GM21390 (cell line): ENCODE results near the gene CD300C.
"Not testable (repeated sequence)": the region's sequence is repeated elsewhere in the genome, so short reads cannot be mapped to it uniquely, and the experiment has no call there.

Experiments
- ATAC-seq: cut with Tn5 transposase; IDR thresholded peaks from one replicate; pipeline ENCODE4 v1.9.1; 2021; ENCODE audit not compliant: unreplicated experiment

Gene CD300C

DNA sequence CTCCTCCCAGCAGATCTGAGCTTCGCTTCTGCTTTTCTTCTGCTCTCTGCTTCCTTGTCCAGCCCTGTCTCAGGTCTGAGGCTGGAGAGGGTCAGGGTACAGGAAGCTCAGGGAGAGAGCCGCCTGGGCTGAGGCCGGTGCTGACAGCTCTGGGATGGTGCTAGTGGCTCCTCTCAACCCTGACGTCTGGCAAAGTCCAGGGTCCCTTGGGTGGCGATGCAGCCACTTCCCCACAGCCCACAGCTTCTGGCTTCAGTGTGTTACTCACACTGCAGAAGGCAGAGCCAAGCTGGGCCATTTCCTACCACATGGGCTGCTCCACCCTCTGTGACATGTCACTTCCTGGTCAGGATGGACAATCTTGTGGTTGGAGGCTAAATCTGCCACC is at the start of gene CD300C:
CD300C (minus strand) TSS at position 273 of the 388 bp plus-strand sequence. CDS start 333 bp downstream, outside the sequence.
- no peak for ATAC-seq

DNA sequence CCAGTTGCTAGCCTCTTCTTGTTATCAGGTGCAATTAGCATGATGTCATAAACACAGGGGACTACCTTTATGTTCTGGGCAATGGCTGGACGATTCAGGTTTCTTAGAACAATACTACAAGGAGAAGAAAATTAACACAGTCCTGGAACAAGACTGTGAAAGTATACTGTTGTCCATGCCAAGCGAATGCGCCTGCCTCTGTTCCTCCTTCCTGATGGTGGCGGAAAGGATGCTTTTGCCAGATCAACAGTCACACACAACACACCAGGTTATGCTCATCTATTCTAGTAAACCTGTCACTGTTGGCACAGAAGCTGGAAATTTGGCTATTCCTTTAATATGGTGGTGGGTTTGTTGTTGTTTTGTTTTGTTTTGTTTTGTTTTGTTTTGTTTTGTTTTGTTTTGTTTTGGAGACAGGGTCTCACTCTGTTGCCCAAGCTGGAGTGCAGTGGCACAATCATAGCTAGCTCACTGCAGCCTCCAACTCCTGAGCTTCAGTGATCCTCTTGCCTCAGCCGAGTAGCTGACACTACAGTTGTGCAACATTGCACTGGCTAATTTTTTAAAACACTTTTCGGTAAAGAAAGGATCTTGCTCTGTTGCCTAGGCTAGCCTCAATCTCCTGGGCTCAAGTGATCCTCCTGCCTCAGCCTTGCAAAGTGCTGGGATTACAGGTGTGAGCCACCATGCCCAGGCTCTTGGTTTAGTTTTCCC is 49.3 kb upstream of the CD300C start:
- no peak for ATAC-seq

DNA sequence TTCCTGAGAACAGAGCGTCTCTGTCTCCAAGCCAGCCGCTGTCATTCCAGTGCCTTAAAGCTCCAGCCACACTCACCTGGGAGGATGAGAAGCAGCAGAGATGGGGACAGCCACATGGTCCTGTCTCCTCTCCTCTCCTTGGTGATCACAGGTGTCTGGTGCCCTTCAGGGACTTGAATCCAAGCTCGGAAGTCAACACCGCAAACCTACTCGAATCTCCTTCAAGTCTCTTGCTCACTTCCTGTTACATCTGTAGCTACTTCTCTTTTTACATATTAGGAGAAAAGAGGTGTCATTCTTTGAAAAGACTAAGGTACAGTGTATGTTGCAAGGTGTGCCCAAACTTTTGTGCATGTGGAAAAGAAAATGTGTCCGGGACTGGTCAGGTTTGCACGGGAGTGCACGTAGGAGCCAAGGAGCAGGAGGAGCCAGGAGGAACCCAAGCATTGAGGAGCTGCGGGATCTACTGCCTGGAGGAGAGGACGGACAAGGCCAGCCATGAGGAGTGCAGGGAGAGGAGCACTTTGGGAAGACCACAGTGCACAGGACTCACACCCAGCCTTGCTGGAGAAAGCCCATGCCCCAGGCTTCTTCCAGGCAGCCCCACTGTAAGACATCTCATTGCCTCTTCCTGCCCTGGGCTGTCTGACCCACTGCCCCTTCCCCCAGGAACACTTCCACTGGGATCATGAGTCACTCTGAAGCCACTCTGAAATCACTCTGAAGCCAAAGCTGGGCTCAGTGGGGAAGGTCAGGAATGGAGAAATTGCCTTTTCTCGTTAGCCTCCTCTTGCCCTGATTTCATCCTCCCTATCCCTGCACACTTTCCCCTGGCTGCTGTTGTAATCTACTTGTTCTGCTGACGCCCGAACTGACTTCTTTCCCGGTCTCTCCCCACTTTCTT is 46.4 kb upstream of the CD300C start, which contains the start of gene CD300LD:
CD300LD (minus strand) TSS at position 197 of the 904 bp plus-strand sequence; CDS start at position 116, 81 bp downstream.
- ATAC-seq: no peak

DNA sequence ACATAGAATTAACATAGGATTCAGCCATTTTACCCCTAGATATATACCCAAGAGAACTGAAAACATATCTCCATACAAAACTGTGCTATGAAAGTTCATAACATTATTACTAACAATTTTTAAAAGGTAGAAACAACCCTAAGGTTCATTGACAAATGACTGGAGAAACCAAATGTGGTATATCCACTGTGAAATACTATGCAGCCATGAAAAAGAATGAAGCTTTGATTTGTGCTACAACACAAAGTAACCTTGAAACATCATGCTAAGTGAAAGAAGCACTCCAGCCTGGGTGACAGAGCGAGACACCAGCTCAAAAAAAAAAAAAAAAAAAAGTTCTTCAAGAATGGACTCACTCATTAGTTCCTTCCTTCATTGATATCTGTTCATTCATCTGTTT is 45.6 kb upstream of the CD300C start:
- no peak for ATAC-seq

DNA sequence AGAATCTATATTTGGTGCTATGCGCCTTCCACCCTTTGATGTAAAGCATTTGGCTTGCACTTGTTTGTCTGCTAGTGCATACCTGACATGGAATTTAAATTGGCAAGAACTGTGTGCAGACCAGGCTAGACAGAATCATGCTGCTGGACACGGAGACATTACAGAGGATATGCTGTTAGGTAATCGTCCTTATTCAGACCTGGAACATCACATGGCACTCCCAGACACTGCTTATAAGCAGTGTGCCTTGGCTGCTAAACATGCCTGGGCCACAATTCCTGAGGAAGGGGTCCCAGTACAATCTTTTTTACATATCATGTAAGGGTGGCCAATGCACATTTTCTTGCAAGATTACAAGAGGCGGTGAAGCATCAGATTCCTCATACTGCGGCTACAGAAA is 39.8 kb upstream of the CD300C start:
- ATAC-seq: no peak

DNA sequence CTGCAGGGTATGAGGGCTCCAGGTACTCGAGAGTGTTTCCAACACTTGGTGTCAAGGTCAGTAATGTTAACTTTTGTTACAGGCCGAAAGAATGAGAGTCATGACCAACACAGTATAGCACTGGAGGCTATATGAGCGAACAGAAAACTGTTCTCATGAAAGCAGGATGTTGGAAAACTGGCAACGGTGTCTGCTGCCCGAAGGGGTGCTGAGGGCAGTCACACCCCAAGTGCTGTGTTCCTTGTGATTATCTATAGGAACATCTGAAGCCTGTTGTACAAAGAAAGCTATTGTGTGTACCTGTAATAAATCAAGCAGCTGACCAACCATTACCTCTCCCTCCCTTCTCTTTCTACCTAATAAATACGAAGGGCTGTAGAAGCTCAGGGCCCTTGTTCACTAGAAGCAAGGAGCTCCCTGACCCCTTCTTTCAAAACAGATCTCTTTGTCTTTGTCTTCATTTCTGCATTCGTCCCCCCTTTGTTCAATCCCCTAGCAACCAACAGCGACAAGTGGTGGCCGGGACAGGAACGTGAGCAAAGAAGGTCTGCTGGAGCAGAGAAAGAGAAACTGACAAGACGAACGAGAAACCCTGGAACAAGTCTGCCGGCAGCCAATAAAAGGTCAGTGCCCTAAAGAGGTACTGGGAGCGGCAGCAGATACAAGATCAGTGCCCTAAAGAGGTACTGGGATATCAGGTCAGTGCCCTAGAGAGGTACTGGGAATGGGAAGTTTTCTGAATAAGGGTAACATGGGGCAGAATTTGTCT is 38.6 kb upstream of the CD300C start:
- no peak for ATAC-seq

DNA sequence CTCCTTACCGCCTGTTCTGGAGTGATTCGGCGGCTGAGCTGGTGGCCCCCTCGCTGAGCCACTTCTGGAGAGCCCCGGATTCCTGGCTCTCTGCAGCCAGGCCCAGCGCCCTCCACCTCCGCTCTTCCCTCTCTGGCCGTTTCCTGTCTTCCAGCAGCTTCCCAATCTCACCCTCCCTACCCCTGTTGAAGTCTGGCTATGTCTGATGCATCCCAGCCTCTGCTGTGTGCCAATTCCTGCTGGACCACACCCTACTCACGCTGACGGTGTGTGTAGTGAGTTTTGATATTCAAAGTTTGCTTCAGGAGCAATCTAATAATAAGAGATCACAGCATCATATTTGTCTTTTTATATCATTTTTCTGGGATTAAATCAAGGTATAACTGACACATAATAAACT is 36.7 kb upstream of the CD300C start:
- no peak for ATAC-seq

DNA sequence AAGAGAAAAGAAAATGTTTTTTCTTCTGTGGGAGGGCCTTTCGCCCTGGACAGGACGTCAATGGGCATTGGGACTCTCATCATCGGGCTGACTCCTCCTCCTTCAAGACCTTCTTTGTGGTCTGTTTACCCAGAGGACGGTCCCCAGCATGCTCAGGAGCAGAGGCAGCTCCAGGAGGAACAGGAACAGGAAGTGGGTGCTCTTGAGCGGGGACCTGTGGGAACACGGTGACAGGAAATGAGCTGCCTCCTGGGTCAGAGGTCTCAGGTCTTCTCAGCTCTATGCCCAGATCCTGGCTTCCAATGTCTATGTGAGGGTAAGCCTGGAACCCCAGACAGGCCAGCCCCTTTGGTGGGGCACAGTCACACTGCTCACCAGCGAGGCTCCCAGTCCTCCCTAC is 34.0 kb upstream of the CD300C start:
- no peak for ATAC-seq

DNA sequence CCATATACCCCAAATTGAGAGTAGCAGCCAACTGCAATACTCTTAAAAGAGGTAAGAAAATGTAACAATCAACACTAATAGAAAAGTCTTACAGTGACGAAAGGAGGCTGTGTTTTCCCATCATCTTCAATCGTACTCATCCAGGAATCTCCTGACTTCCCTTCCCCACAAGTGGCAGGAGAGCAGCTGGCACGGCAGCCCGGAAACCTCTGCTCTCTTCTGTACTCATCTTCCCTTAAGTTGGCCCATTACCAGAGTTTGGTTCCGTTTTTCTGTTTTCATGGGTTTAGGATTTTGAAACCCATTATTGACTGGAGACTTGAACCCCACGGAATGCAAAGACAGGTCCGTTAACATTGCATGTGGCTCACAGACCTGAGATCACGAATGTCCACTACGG is 33.1 kb upstream of the CD300C start:
- ATAC-seq: no peak

DNA sequence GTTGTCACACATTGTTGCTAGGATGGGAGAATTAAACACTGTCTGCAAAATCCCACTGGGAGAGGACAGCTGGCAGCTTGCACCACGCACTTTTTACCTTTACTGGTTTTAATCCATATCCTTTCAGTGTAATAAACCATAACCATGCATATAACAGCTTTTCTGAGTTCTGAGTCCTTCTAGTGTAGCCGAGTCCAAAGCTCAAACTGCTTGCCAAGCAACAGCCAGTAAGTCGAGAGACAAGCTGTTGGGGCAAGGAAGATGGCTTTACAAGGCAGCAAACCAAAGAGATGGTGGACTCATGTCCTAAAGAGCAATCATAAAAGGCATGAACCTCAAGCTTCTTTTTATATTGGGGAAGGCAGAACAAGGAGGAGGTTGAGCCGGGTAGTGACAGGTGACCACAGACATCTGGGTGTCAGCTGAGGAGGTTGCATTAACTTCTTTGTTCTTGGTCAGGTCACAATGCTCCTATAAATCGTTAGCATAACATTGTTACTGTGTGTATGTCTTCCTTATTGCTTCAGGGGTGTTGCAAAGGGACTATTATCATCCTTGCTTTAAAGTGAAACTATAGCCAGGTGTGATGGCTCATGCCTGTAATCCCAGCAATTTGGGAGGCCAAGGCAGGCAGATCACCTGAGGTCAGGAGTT is 28.7 kb upstream of the CD300C start:
- no peak for ATAC-seq

DNA sequence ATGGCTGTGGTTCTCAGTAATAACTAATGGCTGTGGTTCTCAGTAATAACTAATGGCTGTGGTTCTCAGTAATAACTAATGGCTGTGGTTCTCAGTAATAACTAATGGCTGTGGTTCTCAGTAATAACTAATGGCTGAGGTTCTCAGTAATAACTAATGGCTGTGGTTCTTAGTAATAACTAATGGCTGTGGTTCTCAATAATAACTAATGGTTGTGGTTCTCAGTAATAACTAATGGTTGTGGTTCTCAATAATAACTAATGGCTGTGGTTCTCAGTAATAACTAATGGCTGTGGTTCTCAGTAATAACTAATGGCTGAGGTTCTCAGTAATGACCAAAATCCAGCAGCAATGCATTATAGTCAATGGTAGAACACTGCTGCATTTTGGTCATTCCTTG is 27.7 kb upstream of the CD300C start:
- ATAC-seq: not testable (repeated sequence)

DNA sequence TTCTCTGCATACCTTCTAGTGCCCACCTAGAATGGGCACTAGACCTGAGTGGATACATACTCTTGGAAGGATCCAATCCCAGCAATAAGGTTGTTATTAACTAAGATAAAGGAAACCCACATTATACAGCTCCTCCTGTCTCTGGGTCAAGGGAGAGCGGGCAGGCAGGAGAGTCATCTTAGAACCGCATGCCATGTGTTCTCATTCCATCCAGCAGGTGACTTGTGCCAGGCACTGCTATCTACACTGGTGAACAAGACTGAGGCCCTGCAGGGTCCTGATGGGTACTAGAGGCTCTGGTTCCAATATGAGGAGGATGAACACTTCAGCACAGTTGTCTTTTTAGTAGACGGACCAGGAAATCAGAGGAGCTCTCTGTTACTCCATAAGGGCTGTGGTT is 27.3 kb upstream of the CD300C start:
- ATAC-seq: no peak

DNA sequence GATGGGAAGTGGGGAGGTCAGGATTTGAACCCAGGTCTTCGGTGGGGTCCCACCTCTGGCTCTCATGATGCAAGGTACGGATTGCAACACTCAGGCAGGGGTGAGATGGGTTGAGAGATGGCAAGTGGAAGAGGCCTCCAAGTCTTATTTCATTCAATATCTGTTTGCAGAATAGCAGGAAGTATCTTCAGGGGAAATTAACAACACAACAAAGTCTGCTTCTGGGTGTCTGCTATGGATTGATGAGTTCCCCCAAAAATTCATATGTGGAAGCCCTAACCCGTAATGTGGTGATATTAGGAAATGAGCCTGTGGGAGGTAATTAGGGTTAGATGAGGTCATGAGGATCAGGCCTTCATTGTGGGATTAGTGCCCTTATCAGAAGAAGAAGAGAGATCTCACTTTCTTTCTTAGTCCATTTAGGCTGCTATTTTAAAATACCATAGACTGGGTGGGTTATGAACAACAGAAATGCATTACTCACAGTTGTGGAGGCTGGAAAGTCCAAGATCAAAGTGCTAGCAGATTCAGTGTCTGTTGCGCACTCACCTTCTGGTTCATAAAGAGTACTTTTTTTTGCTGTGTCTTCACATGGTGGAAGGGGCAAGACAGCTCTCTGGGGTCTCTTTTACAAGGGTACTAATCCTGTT is 25.8 kb upstream of the CD300C start:
- no peak for ATAC-seq

DNA sequence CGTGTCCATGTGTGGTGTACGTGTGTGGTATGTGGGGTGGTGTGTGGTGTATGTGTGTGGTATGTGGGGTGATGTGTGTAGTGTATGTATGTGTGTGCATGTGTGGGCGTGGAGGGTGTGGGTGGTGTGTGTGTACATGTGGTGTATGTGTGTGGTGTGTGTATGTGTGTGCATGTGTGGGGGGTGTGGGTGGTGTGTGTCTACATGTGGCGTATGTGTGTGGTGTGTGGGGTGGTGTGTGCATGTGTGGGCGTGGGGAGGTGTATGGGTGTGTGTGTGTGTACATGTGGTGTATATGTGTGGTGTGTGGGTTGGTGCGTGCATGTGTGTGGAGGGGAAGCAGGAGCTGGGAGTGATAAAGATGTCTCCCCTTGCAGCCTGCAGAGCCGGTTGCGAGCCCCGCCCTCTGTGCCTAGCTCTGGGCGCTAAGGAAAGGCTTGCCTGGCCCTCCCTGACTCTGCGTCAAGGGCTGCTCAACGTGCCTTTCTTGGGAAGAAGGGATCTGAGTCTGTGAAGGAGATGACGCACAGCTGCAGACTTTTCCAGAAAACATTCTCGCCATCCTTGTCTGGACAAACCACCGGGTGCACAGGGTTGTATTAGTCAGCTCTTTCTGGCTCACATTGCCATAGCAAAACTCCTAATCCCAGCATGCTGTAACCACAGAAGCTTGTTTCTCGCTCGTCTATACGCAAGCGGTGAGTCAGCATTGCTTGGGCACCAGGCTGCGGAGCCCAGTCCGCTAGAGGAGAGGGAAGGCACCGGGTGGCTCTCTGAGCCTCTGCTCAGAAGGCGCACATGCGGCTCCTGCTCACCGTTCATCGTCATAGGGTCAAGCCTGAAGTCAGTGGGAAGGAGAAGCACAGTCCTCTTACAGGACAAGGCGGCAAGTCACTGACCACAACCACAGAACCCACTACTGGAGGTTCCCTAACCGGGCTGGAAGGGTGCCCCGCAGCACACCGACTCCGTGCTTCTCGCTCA is 23.4 kb upstream of the CD300C start:
- no peak for ATAC-seq

DNA sequence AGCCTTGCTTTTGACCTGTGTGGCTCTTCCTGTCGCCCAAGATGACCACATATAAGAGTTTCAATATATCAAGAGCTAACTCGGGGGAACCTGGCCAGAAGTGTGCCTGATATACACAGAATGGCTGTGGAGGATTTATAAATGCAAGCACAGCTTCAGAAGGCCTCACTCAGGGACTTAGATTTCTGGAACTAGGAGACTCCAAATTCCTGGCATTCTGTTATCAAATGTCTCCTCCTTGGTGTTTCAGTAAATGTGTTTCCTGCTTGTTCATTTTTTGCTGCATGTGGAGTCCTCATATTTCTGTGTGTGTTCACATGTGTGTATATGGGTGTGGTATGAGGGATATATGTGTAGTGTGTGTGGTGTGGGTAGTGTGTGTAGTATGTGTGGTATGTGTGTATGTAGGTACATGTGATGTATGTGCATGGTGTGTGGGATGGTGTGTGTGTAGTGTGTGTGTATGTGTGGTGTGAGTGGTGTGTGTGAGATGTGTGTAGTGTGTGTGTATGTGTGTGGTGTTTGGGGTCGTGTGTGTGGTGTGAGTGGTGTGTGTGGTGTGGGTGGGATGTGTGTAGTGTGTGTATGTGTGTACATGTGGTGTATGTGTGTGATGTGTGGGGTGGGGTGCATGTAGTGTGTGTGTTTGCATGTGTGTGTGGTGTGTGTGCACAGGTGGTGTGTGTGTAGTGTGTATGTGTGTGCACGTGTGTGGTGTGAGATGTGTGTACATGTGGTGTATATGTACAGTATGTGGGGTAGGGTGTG is 22.4 kb upstream of the CD300C start:
- no peak for ATAC-seq

DNA sequence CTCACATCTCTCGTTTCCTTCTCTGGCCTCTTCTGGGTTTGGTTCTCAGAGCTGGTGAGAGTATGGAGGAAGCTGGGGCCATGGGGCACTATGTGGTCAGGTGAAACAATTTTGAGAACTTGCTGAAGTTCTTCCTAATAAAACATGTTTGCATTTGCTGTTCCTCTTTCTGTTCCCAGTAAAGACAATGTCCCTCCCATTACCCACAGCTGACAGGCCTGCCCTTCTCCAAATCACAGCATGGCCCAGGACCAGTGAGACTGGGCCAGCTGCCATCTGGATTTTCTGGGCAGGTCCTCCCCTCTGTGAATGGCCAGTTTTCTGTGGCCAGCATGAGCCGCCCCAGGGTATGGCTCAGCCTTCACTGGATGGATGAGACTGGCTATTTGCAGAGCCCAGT is 21.5 kb upstream of the CD300C start, which contains the start of gene CD300H:
CD300H (minus strand) TSS at position 113 of the 400 bp plus-strand sequence.
- no peak for ATAC-seq

DNA sequence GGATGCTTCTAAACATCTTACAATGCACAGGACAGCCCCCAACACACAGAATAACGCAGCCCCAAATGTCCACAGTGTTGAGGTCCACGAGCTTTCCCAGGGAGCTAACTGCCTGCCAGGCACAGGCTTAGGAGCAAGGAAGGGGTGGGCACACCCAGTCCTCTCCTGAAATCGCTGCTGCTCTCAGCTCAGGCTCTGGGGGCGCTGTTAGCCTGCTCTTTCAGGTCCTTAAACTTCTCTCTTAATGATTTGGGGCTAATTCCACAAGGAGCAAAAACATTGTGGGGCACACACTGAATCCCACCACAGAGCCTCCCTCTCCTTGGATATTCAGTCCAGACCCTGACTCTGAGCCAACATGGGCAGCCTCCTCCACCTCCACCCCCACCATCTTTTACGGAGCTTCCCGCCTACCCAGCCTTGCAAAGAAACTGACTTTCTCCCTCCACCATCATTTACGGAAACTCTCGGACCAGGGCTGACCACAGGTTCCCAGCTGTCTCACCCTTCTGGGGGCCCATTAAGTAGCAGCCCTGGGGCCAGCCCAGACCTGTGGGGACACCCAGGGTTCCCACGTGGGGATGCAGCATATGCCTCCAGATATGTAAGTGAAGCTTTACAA is 20.3 kb upstream of the CD300C start:
- no peak for ATAC-seq

DNA sequence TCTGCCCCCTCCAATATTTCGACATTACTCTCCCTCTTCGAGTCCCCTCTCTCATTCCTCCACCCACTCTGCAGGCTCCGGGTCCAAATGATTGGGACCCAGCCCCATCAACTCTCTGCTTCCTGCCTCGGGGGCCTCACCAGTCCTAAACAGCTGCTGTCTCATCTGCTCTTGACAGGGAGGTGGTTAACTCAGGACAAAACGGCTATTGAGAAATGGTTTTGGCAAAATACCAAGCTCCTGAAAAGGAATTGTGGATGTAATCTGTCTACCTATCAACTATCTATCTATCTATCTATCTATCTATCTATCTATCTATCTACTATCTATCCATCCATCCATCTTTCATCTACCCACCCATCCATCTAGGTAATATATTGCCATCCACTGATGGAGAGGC is 19.2 kb upstream of the CD300C start:
- no peak for ATAC-seq
